Colonic mucosa (tissue), 4 donors: ENCODE data around the gene PPP1R16B. TPM values are rescaled to one million over a fixed set of nuclear protein-coding genes. Genes with fewer than 3 reads are reported as not detected.

ENCODE experiments used
- DNase-seq: peaks from one replicate; pipeline ENCODE4 v3.0.0-alpha.2; 2020
- H3K27ac ChIP-seq: fragments of 200-600 bp; one replicate; pipeline ENCODE4 v1.8.0; 2021
- H3K27me3 ChIP-seq: fragments of 200-600 bp; one replicate; pipeline ENCODE4 v1.8.0; 2021
- H3K36me3 ChIP-seq: fragments of 200-600 bp; one replicate; pipeline ENCODE4 v1.8.0; 2021
- H3K4me1 ChIP-seq: fragments of 200-600 bp; one replicate; pipeline ENCODE4 v1.8.0; 2021; ENCODE audit warnings: mild to moderate bottlenecking
- H3K4me3 ChIP-seq: fragments of 200-600 bp; one replicate; pipeline ENCODE4 v1.8.0; 2021
- H3K9ac ChIP-seq, 2 donors: one replicate each; pipeline ENCODE4 v1.7.0; 2013; ENCODE audit warnings: control low read depth in 2 of 2, low read depth in 2 of 2, low read length in 2 of 2
- H3K9me3 ChIP-seq: fragments of 200-600 bp; one replicate; pipeline ENCODE4 v1.8.0; 2021
- CTCF ChIP-seq: fragments of 200-600 bp; IDR thresholded peaks from one replicate; pipeline ENCODE4 v1.8.0; 2022; ENCODE audit warnings: antibody characterized with exemption, mild to moderate bottlenecking
- intact Hi-C: fragments of 100-400 bp; cut with DNase I; formaldehyde crosslinking; loops from one replicate; pipeline ENCODE4 v1.14.1; 2022
- total RNA-seq, 2 donors: library from RNA; stranded (reverse); fragmentation: NEBNext Ultra II Directional in 1 of 2; extraction: Animal tissue kit (Norgen Biotek cat#: 25700) in 1 of 2; gene quantifications; one replicate each; pipeline ENCODE4 v1.2.1, GENCODE V29; 2021
- donor health status: healthy.
- donor health status: DM: no; HTN: no; CAD: no.
- donor health status: DM: no; HTN: no; CAD: no.

PPP1R16B gene
- total RNA-seq, 2 donors from 2014 or later: 2.0 to 2.1 TPM

- no peak for TF ChIP-seq CTCF
- intact Hi-C loops: no loop called here
- Histone ChIP-seq H3K4me1 (peaks cover 4% of the 10 kb centered on the region), H3K9me3 (no peaks in the 10 kb centered on the region), H3K4me3 (no peak overlapping the region), H3K9ac (no peak overlapping the region), H3K27ac (peak overlapping the region; percentile 42), H3K36me3 (no peaks in the 10 kb centered on the region), H3K27me3 (no peaks in the 10 kb centered on the region)
- DNase-seq: peak; percentile 40
Measured at GRCh38 chr20:38969708-38970107, 164.2 kb downstream of the PPP1R16B start.

GRCh38 chr20:38970302-38970701, 164.8 kb downstream of the PPP1R16B start:
- Histone ChIP-seq H3K9me3 (no peaks in the 10 kb centered on the region), H3K4me3 (no peak overlapping the region), H3K27me3 (no peaks in the 10 kb centered on the region), H3K36me3 (no peaks in the 10 kb centered on the region), H3K4me1 (peaks cover 4% of the 10 kb centered on the region), H3K9ac (no peak overlapping the region), H3K27ac (peak overlapping the region; percentile 42)
- intact Hi-C loops: no loop called here
- no peak for TF ChIP-seq CTCF
- DNase-seq: no peak

Other genes starting within 250 kb of the PPP1R16B start
- gene ADIG, start 224.5 kb upstream of the PPP1R16B start, total RNA-seq: not detected
- gene ARHGAP40, start 203.9 kb upstream of the PPP1R16B start, total RNA-seq: not detected
- not detected for gene SLC32A1, start 81.2 kb upstream of the PPP1R16B start, total RNA-seq
- 1 to 10 TPM; 4.6 to 8.3 TPM for gene ACTR5, start 57.2 kb upstream of the PPP1R16B start, total RNA-seq
- gene FAM83D, start 120.7 kb downstream of the PPP1R16B start, total RNA-seq: 10 to 100 TPM; 25.5 to 32.6 TPM
- gene DHX35, start 156.6 kb downstream of the PPP1R16B start, total RNA-seq: 10 to 100 TPM; 16.3 to 16.9 TPM